GM12878 (cell line): ENCODE results near the gene MCM3. TPM values are rescaled to one million over a fixed set of nuclear protein-coding genes. Genes with fewer than 3 reads are reported as not detected.

Source experiments
- ATAC-seq: fragments of 200-7000 bp; cut with Tn5 transposase; 3 replicates; pipeline ENCODE4 v1.9.1; 2020; ENCODE audit warnings: mild to moderate bottlenecking, moderate library complexity
- BruUV-seq: library from RNA; stranded (reverse); fragments of 400-500 nt; replicated peaks from 2 replicates; lab custom pipeline; 2021; lab: Mats Ljungman, UMichigan
- CTCF ChIA-PET: fragments of 300-600 bp; sonication (Branson Sonifier 250); formaldehyde crosslinking; extraction: SDS; loops from one replicate; lab custom pipeline; 2021; ENCODE audit warnings: inconsistent platforms; lab: Yijun Ruan, JAX
- POLR2A ChIA-PET: fragments of 350-600 bp; formaldehyde crosslinking; extraction: SDS; loops from one replicate; lab custom pipeline; 2021; ENCODE audit warnings: inconsistent platforms; lab: Charles Lee
- RAD21 ChIA-PET: fragments of 300-600 bp; sonication (Branson Sonifier 250); formaldehyde crosslinking; loops from one replicate; lab custom pipeline; 2023; ENCODE audit warnings: antibody characterized with exemption; ENCODE audit not compliant: unreplicated experiment; lab: Charles Lee
- SMC1A ChIA-PET: fragments of 300-600 bp; sonication (Branson Sonifier 250); formaldehyde crosslinking; loops from one replicate; lab custom pipeline; 2023; ENCODE audit not compliant: unreplicated experiment, uncharacterized antibody; lab: Charles Lee
- DNase-seq: peaks from one replicate; pipeline ENCODE4 v3.0.0-alpha.2; 2011; ENCODE audit warnings: low read depth, low spot score
- FAIRE-seq: peaks from 3 replicates; lab custom pipeline; 2011; peaks lifted over from hg19 to GRCh38; lab: Jason Lieb, UNC
- H2AFZ ChIP-seq: 2 replicates; pipeline ENCODE4 v1.6.0; 2011; ENCODE audit warnings: low read depth, low read length, control low read depth; ENCODE audit not compliant: control insufficient read depth
- H3K27ac ChIP-seq: 2 replicates; pipeline ENCODE4 v1.5.1; 2011; ENCODE audit warnings: control low read depth; ENCODE audit not compliant: control insufficient read depth, insufficient read depth
- H3K27me3 ChIP-seq, 2 experiments: replicated peaks in 1 of 2; 2 replicates each; pipeline versions ENCODE4 v1.6.0 to v1.6.1; 2011; ENCODE audit warnings: low read length in 1 of 2; ENCODE audit not compliant: control insufficient read depth in 2 of 2, insufficient read depth in 2 of 2
- H3K36me3 ChIP-seq, 2 experiments: 2 replicates each; pipeline ENCODE4 v1.5.1; 2011; ENCODE audit warnings: low read length in 1 of 2; ENCODE audit not compliant: control insufficient read depth in 2 of 2, insufficient read depth in 2 of 2
- H3K4me1 ChIP-seq: 2 replicates; pipeline ENCODE4 v1.6.1; 2011; ENCODE audit warnings: mild to moderate bottlenecking, low read length, moderate library complexity, mixed read lengths; ENCODE audit not compliant: control insufficient read depth, insufficient read depth
- H3K4me2 ChIP-seq: 2 replicates; pipeline ENCODE4 v1.6.0; 2011; ENCODE audit warnings: control low read depth; ENCODE audit not compliant: control insufficient read depth, insufficient read depth
- H3K4me3 ChIP-seq: fragments of 200-600 bp; sonication (generic); 2 replicates; pipeline ENCODE4 v1.5.1; 2016
- H3K79me2 ChIP-seq: 2 replicates; pipeline ENCODE4 v1.6.0; 2011; ENCODE audit warnings: low read length; ENCODE audit not compliant: control insufficient read depth, insufficient read depth
- H3K9ac ChIP-seq: 2 replicates; pipeline ENCODE4 v1.8.0; 2011; ENCODE audit warnings: low read length, control low read depth, mixed read lengths; ENCODE audit not compliant: control insufficient read depth, insufficient read depth
- H3K9me3 ChIP-seq: replicated peaks from 3 replicates; pipeline ENCODE4 v1.5.1; 2011; ENCODE audit warnings: mild to moderate bottlenecking, low read length; ENCODE audit not compliant: control insufficient read depth, insufficient read depth
- H4K20me1 ChIP-seq: 2 replicates; pipeline ENCODE4 v1.6.0; 2011; ENCODE audit not compliant: control insufficient read depth, insufficient read depth
- CEBPB ChIP-seq, 2 experiments: fragments of 150-350 bp in 1 of 2; IDR thresholded peaks; 2 replicates each; pipeline ENCODE4 v1.6.1; 2012 to 2014; ENCODE audit warnings: low read depth in 2 of 2, low read length in 2 of 2, borderline replicate concordance in 1 of 2, inconsistent platforms in 1 of 2
- JUND ChIP-seq: IDR thresholded peaks from 2 replicates; pipeline ENCODE4 v1.6.1; 2012; ENCODE audit warnings: low read depth, mild to moderate bottlenecking, low read length, improper control_type of control experiment, moderate library complexity
- MTA2 ChIP-seq: fragments of 450-650 bp; IDR thresholded peaks from 2 replicates; pipeline ENCODE4 v1.6.1; 2016; ENCODE audit warnings: low read depth, mild to moderate bottlenecking, moderate library complexity
- NR2C1 ChIP-seq: fragments of 450-650 bp; IDR thresholded peaks from 2 replicates; pipeline ENCODE4 v1.6.1; 2017; ENCODE audit warnings: antibody characterized with exemption, mild to moderate bottlenecking, moderate library complexity
- NR2C2 ChIP-seq: IDR thresholded peaks from 2 replicates; pipeline ENCODE4 v1.6.1; 2011; ENCODE audit warnings: borderline replicate concordance, low read depth; ENCODE audit not compliant: control insufficient read depth, insufficient read length
- SMC3 ChIP-seq: IDR thresholded peaks from 2 replicates; pipeline ENCODE4 v1.6.1; 2011; ENCODE audit warnings: low read length, improper control_type of control experiment, borderline replicate concordance
- SREBF1 ChIP-seq: IDR thresholded peaks from 2 replicates; pipeline ENCODE4 v1.6.1; 2012; ENCODE audit warnings: mild to moderate bottlenecking, low read length
- TCF12 ChIP-seq: IDR thresholded peaks from 2 replicates; pipeline ENCODE4 v1.6.1; 2011; ENCODE audit warnings: low read depth, mild to moderate bottlenecking, low read length
- WGBS: methylation state at CpG from one replicate; pipeline ENCODE4 v1.1.6; 2016; ENCODE audit warnings: low lambda C conversion rate; ENCODE audit not compliant: insufficient replicate concordance, insufficient coverage; ENCODE audit errors: missing lambda C conversion rate; 5-methylcytosine and 5-hydroxymethylcytosine counted together
- in situ Hi-C: fragments of 300-500 bp; cut with MboI; formaldehyde crosslinking; loops from 9 replicates; pipeline ENCODE4 v1.14.3; 2018; ENCODE audit warnings: mixed read lengths
- intact Hi-C: fragments of 100-400 bp; cut with micrococcal nuclease; formaldehyde crosslinking; loops from one replicate; pipeline ENCODE4 v1.14.2; 2022; ENCODE audit not compliant: unreplicated experiment
- polyA plus RNA-seq, 11 experiments: library from polyadenylated mRNA; depleted of rRNA in 4 of 11; unstranded in 6 of 11; stranded (reverse) in 5 of 11; fragments of >200 nt; fragmentation: Nextera tagmentation in 4 of 11; fragmentation: Illumina TruSeq in 1 of 11; extraction: Ambion mirVana in 4 of 11; extraction: Trizol in 1 of 11; gene quantifications; 1 replicate in 1 of 11; 2 replicates in 10 of 11; pipeline versions ENCODE4 v1.2.1 to v1.2.3, GENCODE V29; 2011 to 2016; ENCODE audit warnings: inconsistent platforms in 2 of 11, missing spikeins in 2 of 11, low read depth in 1 of 11
- total RNA-seq, 4 experiments: library from RNA; depleted of rRNA in 3 of 4; stranded (reverse); fragments of >200 nt in 3 of 4; fragmentation: Illumina TruSeq in 1 of 4; extraction: Trizol in 1 of 4; gene quantifications; 2 replicates each; pipeline versions ENCODE4 v1.2.1 to v1.2.3, GENCODE V29; 2013 to 2021

The MCM3 gene
- total and polyA plus RNA-seq, 10 of the 15 experiments (the other 5 are each of a cell fraction or from before 2014, with no cell fraction given): 74.1 to 265 (median 214) TPM

DNA sequence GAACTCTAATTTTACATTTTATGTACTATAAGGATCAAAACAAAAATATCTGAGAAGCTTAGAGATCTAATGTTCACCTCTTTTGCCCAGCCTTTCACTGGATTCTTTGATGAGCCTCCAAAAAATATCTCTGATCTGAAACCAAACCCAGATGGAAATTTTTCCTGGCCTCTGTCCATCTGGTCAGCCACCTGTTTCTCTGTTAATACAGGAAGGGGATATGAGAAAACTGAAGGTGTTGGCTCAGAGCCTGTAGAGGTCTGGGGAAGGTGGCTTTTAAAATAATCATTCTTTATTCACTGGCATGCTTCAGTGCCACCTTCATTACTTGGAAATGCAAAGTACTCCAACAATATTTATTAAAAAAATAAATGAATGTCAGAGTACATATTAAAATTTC lies 8.5 kb upstream of the MCM3 start:
- no TSS peak for BruUV-seq
- TF ChIP-seq TCF12 (0 out of 2 replicates have a peak, but pooled peaks have one; percentile 17), NR2C2 (no peak)
- TF ChIP-seq, all 136 proteins: peak for 1
- ATAC-seq: no peak
- no peak for DNase-seq
- in situ Hi-C loops: loop anchor here (5.0 kb wide), 1 partner anchor 369 kb away; no protein-coding TSS in a partner anchor
- Histone ChIP-seq H3K79me2 (no peaks in the 10 kb centered on the region), H3K36me3 (no peaks in the 10 kb centered on the region), H3K4me3 (no peak overlapping the region), H3K4me2 (peak overlapping the region; percentile 48; the same call in 1 of the 2 replicates), H3K9ac (no peak overlapping the region), H3K27ac (peak overlapping the region; percentile 18; the same call in 1 of the 2 replicates), H3K9me3 (peaks cover 8% of the 10 kb centered on the region; the same call in 2 of the 3 replicates), H3K27me3 (no peaks in the 10 kb centered on the region), H4K20me1 (no peaks in the 10 kb centered on the region), H3K4me1 (peaks cover 41% of the 10 kb centered on the region), H2AFZ (no peak overlapping the region)
- ChIA-PET CTCF (interaction anchor here (0.6 to 14.5 kb wide), 9 partner anchors 7 to 326 kb away, joined by 3 to 441 read pairs (median 4); partner anchors contain the start of genes MCM3 and PAQR8), POLR2A (interaction anchor here (0.9 to 1.7 kb wide), 4 partner anchors 8 to 104 kb away, joined by 3 to 5 read pairs (median 5); partner anchors contain the start of gene MCM3), RAD21 (interaction anchor here (0.8 to 3.2 kb wide), 10 partner anchors 8 to 122 kb away, joined by 3 to 14 read pairs (median 4); partner anchors contain the start of genes MCM3 and PAQR8), SMC1A (interaction anchor here (1.2 to 5.5 kb wide), 11 partner anchors 9 to 126 kb away, joined by 3 to 49 read pairs (median 6); partner anchors contain the start of genes EFHC1, MCM3 and PAQR8)
- no peak for FAIRE-seq
- intact Hi-C loops: no loop called here

DNA sequence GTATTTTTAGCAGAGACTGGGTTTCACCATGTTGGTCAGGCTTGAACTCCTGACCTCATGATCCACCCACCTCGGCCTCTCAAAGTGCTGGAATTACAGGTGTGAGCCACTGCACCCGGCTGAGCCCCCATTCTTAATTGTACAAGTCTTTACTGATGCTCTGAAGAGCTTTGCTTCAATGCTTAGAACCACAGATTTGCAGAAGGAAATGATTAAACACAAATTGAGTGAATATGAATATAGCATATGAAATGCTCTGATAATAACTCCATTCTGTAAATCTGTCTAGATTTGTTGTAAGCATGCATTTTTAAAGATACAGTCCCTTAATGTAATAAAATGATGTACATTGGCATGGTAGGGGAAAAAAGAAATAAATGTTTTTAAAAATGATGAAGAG lies 4.3 kb upstream of the MCM3 start:
- Histone ChIP-seq H2AFZ (no peak overlapping the region), H3K27ac (no peak overlapping the region), H3K27me3 (no peaks in the 10 kb centered on the region), H4K20me1 (no peaks in the 10 kb centered on the region), H3K36me3 (no peaks in the 10 kb centered on the region), H3K4me3 (no peak overlapping the region), H3K9ac (no peak overlapping the region), H3K4me2 (no peak overlapping the region), H3K4me1 (peaks cover 19% of the 10 kb centered on the region)
- POLR2A ChIA-PET: interaction anchor here (0.6 to 2.5 kb wide), 6 partner anchors 18 to 111 kb away, joined by 3 to 15 read pairs (median 5); partner anchors contain the start of gene PAQR8
- 57% methylated on average over 2 of the region's 2 CpGs for WGBS
- CTCF ChIA-PET: interaction anchor here (1.0 to 14.5 kb wide), 8 partner anchors 18 to 136 kb away, joined by 3 to 441 read pairs (median 16); partner anchors contain the start of gene PAQR8
- ATAC-seq (no peak), FAIRE-seq (no peak)
- RAD21 ChIA-PET: interaction anchor here (0.7 to 9.0 kb wide), 9 partner anchors 14 to 374 kb away, joined by 3 to 224 read pairs (median 8); partner anchors contain the start of gene PAQR8
- SMC1A ChIA-PET: interaction anchor here (0.7 to 12.1 kb wide), 10 partner anchors 14 to 205 kb away, joined by 3 to 358 read pairs (median 5); partner anchors contain the start of gene PAQR8
- BruUV-seq: no TSS peak
- in situ Hi-C loops: loop anchor here (10.0 kb wide), 1 partner anchor 286 kb away; the partner anchor contains the start of gene TRAM2
- TF ChIP-seq NR2C1: no peak
- TF ChIP-seq CEBPB (IDR thresholded peaks at IDR 0.05; ENCODE audit: borderline replicate concordance in 1 of 2, low read depth in 2 of 2, low read length in 2 of 2): no peak
- no peak for TF ChIP-seq SREBF1
- no peak for TF ChIP-seq JUND
- no peak for TF ChIP-seq SMC3
- TF ChIP-seq MTA2: no peak
- TF ChIP-seq, all 136 proteins: peak for 0
- H3K9me3 ChIP-seq: no peaks in the 10 kb centered on the region
- intact Hi-C loops: loop anchor here (10.0 kb wide), 2 partner anchors 306 to 706 kb away; partner anchors contain the start of gene GSTA4
- DNase-seq: no peak
- peaks cover 8% of the 10 kb centered on the region for H3K79me2 ChIP-seq
